ENCODE results near the gene CITED1.

DNA sequence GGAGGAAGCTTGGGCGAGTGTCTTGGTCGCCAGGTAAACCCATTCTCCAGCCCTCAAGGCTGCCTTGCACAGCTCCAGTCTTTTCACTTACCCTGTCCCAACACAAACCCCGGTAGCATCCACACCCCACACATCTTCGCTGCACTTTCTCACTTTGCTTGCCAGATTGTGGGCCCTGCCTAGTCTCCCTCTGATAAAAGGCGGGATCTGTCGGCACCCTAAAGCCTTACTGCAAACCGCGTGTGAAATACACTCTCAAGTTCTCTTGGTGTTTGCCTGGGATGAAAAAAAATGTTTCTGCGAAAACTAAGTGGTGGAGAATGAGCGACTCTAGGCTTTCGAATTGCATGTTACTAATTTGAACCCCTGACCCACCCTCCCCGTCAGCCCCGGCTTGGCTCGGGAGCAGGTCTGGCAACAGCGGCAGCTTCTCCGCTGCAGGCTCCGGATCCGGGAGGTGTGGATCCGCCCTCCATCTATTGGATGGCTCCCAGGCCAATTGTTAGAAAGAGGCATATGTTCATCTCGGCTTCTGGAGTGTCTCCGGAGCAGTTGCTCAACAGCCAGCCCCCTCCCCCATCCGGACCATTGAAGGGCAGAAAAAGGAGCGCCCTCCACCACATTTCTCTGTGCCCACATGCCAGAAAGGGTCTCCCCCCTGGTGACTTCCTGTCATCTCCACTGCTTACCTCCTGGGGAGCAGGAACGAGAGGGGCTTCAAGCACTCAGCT is 3.0 kb upstream of the CITED1 start:
- TF ChIP-seq POLR2AphosphoS5 (IDR thresholded peaks at IDR 0.05; ENCODE audit: low read depth, low read length) (no peak), SIN3A (IDR thresholded peaks at IDR 0.05; ENCODE audit: borderline replicate concordance, insufficient read depth, low read length) (no peak)
- TF ChIP-seq, protein P1, sequence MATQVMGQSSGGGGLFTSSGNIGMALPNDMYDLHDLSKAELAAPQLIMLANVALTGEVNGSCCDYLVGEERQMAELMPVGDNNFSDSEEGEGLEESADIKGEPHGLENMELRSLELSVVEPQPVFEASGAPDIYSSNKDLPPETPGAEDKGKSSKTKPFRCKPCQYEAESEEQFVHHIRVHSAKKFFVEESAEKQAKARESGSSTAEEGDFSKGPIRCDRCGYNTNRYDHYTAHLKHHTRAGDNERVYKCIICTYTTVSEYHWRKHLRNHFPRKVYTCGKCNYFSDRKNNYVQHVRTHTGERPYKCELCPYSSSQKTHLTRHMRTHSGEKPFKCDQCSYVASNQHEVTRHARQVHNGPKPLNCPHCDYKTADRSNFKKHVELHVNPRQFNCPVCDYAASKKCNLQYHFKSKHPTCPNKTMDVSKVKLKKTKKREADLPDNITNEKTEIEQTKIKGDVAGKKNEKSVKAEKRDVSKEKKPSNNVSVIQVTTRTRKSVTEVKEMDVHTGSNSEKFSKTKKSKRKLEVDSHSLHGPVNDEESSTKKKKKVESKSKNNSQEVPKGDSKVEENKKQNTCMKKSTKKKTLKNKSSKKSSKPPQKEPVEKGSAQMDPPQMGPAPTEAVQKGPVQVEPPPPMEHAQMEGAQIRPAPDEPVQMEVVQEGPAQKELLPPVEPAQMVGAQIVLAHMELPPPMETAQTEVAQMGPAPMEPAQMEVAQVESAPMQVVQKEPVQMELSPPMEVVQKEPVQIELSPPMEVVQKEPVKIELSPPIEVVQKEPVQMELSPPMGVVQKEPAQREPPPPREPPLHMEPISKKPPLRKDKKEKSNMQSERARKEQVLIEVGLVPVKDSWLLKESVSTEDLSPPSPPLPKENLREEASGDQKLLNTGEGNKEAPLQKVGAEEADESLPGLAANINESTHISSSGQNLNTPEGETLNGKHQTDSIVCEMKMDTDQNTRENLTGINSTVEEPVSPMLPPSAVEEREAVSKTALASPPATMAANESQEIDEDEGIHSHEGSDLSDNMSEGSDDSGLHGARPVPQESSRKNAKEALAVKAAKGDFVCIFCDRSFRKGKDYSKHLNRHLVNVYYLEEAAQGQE (IDR thresholded peaks at IDR 0.05; ENCODE audit: insufficient read depth in 1 of 2, low read depth in 2 of 2, low read length in 2 of 2), result no peak

Measured in PFSK-1 (cell line).